GM23248 (cell line): ENCODE measurements around the gene BCAS1.

Experiments
- EZH2 ChIP-seq: fragments of 200-600 bp; sonication (generic); IDR thresholded peaks from 2 replicates; pipeline ENCODE4 v1.6.1; 2018; ENCODE audit warnings: antibody characterized with exemption, mild to moderate bottlenecking; ENCODE audit not compliant: insufficient read depth, poor library complexity, severe bottlenecking
- EZH2phosphoT487 ChIP-seq: fragments of 200-600 bp; sonication (generic); IDR thresholded peaks from 2 replicates; pipeline ENCODE4 v1.6.1; 2018; ENCODE audit warnings: antibody characterized with exemption, moderate library complexity, mild to moderate bottlenecking, low read depth; ENCODE audit not compliant: insufficient read depth

GRCh38 chr20:53910351-53911002 is 159.9 kb downstream of the BCAS1 start:
- TF ChIP-seq EZH2 (no peak), EZH2phosphoT487 (no peak)
